Measurements from ENCODE around the gene MYCN. TPM values are rescaled to one million over a fixed set of nuclear protein-coding genes. Genes with fewer than 3 reads are reported as not detected.
"Not testable (repeated sequence)": the region's sequence is repeated elsewhere in the genome, so short reads cannot be mapped to it uniquely, and the experiment has no call there.

MYCN gene
- polyA plus RNA-seq, 1 donor, result 6.3 TPM

DNA sequence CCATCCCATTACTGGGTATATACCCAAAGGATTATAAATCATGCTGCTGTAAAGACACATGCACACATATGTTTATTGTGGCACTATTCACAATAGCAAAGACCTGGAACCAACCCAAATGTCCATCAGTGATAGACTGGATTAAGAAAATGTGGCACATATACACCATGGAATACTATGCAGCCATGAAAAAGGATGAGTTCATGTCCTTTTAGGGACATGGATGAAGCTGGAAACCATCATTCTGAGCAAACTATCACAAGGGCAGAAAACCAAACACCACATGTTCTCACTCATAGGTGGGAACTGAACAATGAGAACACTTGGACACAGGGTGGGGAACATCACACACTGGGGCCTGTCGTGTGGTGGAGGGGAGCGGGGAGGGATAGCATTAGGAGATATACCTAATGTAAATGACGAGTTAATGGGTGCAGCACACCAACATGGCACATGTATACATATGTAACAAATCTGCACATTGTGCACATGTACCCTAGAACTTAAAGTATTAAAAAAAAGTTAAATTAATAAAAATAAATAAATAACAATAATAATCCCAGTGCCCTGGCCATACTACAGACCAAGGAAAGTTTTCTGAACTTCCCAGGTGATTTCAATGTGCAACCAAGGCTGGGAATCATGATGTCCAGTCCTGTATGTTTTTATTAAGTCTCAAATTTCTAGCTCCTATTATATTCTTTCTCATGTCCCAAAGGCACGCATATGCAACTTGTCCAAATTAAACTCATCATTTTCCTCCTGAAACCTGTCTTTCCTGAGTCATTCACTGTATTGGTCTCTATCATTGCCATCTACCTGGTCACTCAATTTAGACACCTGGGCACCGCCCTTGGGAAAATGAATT, 23.0 kb downstream of the MYCN start:
- not testable (repeated sequence) for DNase-seq

DNA sequence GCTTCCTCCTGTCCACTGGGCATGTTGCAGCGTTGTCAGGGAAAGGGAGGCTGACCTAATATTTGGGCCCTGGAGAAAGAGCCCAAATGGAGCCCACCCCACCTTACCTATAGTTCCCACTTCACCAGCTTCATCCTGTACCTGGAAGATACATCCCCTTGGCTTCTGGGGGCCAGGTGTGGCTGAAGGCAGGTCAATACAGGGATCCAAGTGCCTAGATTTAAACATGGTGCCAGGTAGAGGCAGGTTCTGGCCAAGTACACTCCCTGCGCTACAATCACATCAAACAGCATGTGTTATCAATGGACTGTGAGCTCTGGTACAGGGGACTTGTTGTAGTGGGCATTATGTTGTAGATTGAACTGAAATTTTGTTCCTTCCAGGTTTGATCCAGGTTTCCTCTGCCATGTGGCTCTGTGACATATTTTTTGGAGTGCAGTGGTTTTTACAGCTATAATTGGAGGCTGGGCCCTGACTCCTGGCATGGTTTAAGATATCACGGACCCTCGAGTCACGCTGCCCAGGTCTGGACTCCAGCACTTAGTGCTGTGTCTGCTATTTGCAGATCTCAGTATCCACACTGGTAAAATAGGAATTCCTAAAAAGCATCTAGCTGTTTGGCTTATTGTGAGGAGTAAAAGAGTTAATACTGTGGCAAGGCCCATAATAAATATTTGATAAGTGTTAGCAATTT, 23.8 kb downstream of the MYCN start:
- no peak for DNase-seq

DNA sequence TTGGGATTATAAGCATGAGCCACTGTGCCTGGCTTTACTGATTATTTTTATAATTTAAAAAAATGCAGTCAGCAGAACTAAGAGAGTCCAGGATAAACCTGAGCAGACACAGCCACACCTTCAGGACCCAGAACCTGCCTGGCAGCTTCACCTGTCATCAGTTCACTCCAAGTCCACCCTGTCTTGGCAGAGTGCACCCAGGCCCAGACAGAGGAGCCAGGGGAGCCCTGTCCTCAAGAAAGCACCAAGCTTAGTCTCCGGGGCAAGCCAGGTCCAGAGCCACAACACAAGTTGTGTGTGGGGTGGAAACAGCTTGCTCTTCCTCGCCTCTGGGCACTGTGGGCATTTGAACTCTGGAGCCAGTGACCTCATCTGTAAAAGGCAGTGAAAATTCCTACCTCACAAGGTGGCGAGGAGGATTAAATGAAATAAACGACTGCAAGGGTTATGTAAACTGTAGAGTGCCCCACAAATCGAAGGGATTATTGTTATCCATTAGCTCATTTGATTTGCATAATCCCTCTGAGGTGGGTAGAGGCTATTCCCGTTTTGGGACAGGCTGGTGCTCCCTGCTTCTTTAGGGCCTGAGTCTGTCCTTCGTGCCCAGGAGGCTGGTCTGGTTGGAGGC, 24.7 kb downstream of the MYCN start:
- DNase-seq, result no peak

DNA sequence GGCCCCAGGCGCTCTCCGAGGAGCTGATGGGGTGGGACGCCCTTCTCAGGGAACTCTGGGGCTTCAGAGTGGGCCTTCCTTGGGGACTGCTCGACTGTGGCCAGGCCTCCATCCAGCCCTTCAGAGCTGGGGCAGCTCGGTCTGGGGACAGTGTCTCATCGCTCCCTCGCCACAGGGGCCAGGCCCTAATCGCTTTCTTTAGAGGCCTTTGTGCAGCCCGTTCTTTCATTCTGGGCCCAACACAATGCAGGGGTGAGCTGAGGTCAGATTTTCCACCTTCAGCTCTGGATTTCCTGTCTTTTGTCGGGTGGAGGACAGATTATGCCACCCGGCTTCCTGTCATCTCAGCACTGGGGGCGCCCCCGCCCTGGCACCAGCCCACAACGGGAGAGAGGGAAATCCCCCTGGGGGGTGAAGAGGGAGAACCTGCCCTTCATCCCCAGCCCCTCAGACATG, 25.2 kb downstream of the MYCN start:
- DNase-seq, result no peak

DNA sequence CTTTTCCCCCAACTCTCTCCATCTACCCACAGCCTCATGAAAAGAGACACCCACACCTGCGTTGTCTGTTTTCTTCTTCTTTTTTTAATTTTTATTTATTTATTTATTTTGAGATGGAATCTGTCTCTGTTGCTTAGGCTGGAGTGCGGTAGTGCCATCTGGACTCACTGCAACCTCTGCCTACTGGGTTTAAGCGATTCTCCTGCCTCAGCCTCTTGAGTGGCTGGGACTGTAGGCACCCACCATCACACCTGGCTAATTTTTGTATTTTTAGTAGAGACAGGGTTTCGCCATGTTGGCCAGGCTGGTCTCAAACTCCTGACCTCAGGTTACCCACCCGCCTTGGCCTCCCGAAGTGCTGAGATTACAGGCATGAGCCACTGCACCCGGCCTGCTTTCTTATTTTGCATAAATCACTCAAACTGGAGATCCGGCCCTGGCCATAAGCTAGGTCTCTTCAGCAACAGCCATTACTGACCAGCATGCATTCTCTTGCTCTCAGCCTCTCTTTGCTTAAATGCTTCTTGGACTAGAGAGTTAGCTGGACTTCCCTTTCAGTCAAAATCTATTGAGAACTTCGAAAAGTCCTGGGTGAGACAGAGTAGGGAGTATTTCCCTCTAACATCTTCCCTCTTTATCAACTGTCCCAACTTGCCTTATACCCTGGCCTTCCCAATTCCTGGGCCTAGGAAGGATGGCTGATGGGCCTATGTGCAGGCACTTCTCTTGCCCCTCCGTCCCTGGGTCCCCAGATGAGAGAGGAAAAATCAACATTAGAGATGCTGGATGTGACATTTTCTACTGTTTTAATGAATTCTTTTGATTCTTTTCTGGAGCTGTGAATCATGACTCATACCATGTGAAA, 27.3 kb downstream of the MYCN start:
- DNase-seq, result no peak

DNA sequence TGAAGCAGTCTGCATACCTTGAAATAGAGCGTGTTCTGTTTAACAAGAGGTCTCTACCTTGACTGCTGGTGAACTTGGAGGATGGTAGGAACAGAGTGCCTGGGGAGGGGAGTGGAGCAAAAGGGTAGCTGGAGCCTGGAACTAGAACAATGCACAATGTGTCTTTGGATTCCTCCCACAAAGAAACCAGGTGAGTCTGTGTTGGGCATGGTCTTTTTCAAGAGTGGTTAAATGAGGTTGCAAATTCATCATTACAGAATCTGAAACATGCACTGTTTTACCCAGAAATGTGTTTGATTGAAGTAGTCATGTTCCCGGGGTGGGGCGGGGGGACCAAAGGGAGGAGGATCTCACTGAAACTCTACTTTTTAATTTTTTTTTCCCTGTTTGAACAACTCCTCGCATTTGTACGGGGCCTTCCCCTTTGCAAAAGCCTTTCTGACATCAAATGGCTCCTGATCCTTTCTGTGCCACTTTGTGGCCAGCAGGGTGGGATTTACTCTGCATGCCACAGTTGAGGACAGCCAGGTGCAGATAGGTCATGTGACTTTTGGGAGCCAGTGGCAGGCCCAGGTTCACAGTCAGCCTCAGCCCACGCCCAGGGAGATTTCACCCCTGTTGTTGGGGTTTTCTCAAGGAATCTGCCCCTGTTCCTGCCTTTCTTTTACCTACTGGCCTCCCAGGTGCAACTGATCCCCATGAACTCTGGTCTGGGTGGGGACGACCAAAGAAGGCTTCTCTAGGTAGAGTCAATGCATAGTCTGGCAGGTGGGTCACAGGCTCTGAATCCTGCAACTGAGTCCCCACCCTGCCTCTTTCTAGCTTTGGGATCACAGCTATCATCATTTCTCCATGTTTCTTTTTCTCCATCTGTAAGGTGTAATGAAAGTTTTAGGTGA, 28.2 kb downstream of the MYCN start:
- DNase-seq, result no peak

DNA sequence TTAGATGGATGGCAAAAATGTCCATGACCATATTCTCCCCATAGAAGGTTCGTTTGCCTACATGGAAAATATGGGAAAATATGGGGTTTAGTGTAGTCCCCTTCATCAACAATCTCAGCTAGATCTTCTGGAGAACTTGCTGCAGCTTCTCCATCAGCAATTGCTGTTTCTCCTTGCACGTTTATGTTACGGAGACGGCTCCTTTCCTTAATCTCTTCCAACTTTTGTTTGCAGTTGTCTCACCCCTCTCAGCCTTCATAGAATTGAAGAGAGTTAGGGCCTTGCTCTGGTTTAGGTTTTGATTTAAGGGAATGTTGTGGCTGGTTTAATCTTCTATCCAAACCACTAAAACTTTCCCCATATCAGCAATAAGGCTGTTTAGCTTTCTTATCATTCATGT, 28.9 kb downstream of the MYCN start:
- DNase-seq, result no peak

DNA sequence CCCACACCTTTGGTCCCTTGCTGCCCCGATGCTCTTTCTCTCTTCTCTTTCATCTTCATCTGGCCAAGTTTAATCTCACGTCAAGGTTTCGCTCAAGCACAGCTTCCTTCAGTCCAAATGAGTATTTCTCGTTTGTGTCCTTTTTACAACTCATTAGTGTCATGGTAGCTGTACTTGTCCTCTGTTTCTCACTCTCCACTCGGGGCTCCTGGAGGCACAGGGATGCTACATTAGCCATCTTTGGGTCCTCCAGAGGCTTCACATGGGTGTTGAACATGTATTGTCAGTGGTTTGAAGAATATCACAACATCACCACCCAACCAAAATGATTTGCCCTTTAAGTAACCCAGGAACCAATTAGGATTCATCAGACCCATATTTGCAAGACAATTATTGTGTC, 30.4 kb downstream of the MYCN start:
- no peak for DNase-seq

DNA sequence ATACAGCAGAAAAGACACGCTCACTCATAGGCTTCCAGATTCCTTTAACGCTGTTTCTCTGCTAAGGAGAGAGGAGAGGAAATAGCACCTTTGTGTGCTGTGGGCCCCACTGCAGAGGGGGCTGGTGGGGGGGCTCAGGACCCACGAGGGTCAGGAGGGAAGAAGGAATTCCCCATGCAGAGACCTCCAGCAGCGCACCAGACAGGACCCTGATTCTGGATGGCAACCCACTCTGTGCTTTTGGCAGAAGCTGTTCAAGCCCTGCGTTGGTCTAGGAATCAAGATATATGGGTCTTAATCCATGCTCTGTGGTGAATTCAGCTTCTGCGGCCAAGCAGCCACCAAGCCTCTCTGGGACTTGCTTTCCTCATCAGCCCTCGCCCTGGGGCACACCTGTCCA, 31.0 kb downstream of the MYCN start:
- DNase-seq, result no peak

DNA sequence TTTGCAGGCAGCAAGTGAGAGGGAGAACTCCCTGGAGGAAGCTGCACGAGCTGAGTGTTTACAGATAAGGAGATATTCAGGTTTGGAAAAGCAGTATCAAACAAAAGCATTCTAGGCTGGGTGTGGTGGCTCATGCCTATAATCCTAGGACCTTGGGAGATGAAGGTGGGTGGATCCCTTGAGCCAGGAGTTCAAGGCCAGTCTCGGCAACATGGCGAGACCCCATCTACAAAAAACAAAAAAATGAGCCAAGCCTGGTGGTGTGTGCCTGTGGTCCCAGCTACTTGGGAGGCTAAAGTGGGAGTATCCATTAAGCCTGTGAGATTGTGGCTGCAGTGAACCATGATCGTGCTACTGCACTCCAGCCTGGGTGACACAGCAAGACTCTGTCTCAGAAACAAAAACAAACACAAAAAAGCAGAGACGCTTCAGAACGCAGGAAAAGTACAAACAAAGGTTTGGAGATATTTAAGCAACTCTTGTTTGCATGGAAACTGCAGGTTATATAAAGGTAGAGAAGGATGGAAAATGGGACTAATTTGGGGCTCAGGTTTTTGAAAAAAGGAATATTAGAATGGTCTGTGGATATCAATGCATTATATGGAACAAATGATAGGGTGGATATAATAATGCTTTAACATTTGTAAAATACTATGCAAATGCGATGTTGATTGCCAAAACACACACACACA, 31.6 kb downstream of the MYCN start:
- DNase-seq, result no peak

DNA sequence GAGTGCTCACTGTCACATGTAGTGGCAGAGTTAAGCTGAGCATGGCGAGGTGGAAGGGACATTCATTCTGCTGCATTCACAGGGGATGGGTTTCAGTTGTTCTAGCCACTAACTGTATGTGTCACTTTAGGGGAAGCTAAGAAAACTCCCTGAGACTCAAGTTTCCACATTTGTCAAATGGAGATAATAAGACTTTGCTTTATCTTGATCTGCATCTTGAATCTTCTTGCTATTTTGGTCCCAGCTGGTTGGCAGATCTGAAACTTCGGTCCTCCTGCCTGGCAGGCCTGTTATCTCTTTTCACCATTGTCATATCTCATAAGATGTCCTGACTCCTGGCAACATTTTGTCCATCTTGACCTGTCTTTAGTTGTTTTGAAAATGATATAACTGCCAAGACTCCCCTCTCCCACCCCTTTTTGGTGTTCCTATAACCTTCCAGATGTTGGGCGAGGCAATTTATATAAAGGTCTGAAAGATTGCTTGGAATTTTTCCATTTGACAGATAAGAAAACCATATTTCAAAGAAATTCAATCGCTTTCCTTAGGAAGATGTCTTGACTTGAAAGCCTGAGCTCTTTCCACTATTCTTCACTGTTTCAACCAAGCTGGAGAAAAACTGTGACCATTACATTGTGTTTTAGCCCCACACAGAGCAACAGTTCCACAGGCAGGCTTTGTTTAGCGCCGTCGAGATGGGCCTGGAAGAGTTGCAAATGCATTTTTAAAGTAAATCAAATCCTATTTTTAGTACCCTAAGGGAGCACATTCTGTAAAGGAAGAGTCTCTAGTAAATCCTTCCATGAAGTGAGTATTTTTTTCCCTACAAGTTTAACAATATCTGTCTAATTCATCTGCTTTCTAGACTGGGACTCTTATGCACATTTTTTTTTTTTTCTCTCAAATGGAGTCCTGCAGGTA, 33.4 kb downstream of the MYCN start:
- DNase-seq, result no peak

DNA sequence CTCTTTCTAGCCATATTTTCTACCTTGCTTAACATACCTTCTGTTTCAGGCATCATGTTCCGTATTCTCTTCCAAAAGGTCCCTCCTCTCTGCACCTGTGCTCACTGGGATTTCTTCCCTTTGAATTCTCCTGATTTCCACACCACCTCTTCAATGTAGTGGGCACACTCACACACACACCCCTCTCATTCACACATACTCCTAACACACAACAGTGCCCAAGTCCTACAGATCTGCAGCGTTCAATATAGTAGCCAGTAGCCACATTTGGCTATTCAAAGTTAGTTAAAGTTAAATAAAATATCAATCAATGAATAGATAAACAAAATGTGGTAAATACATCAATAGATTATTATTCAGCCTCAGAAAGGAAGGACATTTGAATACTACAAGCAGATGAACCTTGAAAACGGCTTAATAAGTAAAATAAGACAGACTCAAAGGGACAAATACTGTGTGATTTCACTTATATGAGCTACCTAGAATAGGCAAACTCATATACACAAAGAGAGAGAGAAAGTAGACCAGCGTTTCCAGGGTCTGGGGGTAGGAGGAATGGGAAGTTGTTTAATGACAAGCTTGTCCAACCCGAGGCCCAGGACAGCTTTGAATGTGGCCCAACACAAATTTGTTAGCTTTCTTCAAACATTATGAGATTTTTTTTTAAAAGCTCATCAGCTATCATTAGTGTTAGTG, 34.4 kb downstream of the MYCN start:
- DNase-seq, result no peak

DNA sequence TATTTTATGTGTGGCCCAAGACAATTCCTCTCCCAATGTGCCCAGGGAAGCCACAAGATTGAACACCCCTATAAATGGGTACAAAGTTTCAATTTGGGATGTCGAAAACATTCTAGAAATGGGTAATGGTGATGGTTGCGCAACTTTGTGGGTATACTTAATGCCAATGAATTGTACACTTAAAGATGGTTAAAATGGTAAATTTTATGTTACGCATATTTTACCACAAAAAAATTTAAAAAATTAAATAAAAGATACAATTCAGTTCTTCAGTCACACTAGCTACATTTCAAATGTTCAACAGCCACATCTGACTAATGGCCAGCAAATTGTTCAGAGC, 34.9 kb downstream of the MYCN start:
- DNase-seq, result no peak

DNA sequence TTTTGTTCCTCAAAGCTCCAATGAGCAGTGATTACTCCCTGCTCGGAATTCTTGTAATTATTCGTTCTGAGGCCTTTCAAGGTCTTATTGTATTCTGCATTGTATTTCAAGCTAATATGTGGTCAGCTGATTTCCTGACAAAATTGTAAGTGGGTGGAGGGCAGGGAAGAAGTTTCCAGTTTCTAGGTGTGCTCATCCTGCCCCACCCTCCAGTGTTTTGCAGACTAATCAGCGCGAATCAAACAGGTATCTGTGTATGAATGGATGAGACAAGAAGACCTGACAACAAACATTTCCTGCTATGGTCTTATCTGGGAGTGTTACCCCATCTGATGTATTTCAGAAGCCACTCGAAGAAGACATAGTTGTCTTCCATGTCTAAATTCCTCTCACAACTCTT, 35.3 kb downstream of the MYCN start:
- DNase-seq, result no peak

DNA sequence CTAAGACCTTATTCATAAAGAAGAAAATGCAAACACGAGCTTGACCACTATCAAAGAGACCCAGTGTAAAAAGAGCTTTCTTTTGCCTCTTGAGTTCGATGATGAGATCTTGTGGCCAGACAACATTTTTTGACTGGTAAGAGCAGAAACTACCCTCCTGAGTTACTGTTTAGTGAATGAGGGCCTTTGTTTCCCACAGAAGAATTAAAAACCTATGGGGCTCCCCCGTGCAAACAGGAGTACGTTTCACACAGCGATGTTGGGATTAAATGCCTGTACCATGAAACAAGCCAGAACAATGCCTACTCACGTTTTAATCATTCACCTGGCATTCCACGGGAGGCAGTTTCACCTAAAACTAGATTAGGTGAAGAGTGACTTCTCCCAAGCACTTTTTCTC, 36.0 kb downstream of the MYCN start:
- DNase-seq, result no peak

DNA sequence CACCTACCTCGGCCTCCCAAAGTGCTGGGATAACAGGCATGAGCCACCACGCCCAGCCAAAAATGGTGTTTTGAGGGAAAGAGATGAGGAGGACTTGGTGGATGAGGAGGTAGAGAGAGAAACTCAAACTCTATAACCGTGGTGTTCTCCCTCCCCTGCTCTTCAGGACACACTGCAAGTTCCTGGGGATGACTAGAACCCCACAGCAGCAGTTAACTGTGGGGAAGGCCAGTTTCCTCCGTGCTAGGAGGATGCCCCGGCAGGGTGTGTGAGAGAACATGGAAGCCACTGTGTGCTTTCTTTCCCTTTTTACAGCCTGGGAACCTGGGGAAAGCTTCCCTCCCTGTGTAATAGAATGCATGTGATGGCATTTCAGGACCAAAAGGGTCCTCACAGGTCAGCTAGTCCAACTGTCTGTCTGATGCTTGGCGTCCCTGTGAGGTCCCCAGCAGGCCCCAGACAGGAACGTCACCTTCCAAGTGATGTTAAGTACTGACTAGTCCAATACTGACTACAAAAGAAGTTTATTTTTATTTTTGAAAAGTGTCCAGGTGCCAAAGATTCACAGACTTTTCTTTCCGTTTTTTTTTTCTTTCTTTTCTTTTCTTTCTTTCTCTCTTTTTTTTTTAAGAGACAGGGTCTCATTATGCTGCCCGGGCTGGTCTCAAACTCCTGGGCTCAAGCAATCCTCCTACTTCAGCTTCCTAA, 38.9 kb downstream of the MYCN start:
- DNase-seq, result no peak

DNA sequence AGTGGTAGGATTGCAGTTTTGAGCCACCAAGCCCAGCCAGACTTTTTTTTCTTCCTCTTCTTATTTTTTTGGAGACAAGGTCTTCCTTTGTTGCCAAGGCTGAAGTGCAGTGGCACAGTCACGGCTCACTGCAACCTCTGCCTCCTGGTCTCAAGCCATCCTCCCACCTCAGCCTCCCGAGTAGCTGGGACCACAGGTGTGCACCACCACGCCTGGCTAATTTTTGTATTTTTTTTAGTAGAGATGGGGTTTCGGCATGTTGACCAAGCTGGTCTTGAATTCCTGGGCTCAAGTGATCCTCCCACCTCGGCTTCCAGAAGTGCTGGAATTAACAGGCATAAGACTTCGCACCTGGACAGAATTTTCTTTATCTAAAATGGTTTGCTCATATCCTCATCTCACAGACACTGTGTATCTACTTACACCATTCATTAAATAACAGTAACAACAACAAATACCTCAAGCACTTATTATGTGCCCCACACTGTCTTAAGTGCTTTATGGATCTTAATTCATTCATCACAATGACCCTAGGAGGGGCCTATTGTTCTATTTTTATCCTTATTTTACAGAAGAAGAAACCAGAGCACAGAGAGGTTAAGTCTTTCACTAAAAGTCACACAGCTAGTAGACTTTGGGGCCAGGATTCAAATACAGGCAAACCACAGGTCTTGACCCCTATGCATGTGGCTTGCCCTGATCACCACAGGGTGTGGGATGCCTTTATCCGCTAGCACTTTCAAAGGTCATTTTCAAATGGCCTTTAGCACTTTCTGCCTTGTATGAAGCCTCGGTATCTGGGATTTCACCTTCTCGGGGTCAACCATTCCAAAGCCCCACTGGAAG, 39.6 kb downstream of the MYCN start:
- DNase-seq, result no peak

All from hindlimb muscle (tissue), 1 donor.